GM12878 (cell line): Measurements from ENCODE around the gene JRKL. TPM values are rescaled to one million over a fixed set of nuclear protein-coding genes. Genes with fewer than 3 reads are reported as not detected.

ENCODE experiments used
- ATAC-seq: fragments of 200-7000 bp; cut with Tn5 transposase; 3 replicates; pipeline ENCODE4 v1.9.1; 2020; ENCODE audit warnings: mild to moderate bottlenecking, moderate library complexity
- BruUV-seq: library from RNA; stranded (reverse); fragments of 400-500 nt; replicated peaks from 2 replicates; lab custom pipeline; 2021; lab: Mats Ljungman, UMichigan
- CTCF ChIA-PET: fragments of 300-600 bp; sonication (Branson Sonifier 250); formaldehyde crosslinking; extraction: SDS; loops from one replicate; lab custom pipeline; 2021; ENCODE audit warnings: inconsistent platforms; lab: Yijun Ruan, JAX
- POLR2A ChIA-PET: fragments of 350-600 bp; formaldehyde crosslinking; extraction: SDS; loops from one replicate; lab custom pipeline; 2021; ENCODE audit warnings: inconsistent platforms; lab: Charles Lee
- RAD21 ChIA-PET: fragments of 300-600 bp; sonication (Branson Sonifier 250); formaldehyde crosslinking; loops from one replicate; lab custom pipeline; 2023; ENCODE audit warnings: antibody characterized with exemption; ENCODE audit not compliant: unreplicated experiment; lab: Charles Lee
- SMC1A ChIA-PET: fragments of 300-600 bp; sonication (Branson Sonifier 250); formaldehyde crosslinking; loops from one replicate; lab custom pipeline; 2023; ENCODE audit not compliant: unreplicated experiment, uncharacterized antibody; lab: Charles Lee
- DNase-seq: peaks from one replicate; pipeline ENCODE4 v3.0.0-alpha.2; 2011; ENCODE audit warnings: low read depth, low spot score
- FAIRE-seq: peaks from 3 replicates; lab custom pipeline; 2011; peaks lifted over from hg19 to GRCh38; lab: Jason Lieb, UNC
- H2AFZ ChIP-seq: 2 replicates; pipeline ENCODE4 v1.6.0; 2011; ENCODE audit warnings: low read depth, low read length, control low read depth; ENCODE audit not compliant: control insufficient read depth
- H3K27ac ChIP-seq: 2 replicates; pipeline ENCODE4 v1.5.1; 2011; ENCODE audit warnings: control low read depth; ENCODE audit not compliant: control insufficient read depth, insufficient read depth
- H3K27me3 ChIP-seq, 2 experiments: replicated peaks in 1 of 2; 2 replicates each; pipeline versions ENCODE4 v1.6.0 to v1.6.1; 2011; ENCODE audit warnings: low read length in 1 of 2; ENCODE audit not compliant: control insufficient read depth in 2 of 2, insufficient read depth in 2 of 2
- H3K36me3 ChIP-seq, 2 experiments: 2 replicates each; pipeline ENCODE4 v1.5.1; 2011; ENCODE audit warnings: low read length in 1 of 2; ENCODE audit not compliant: control insufficient read depth in 2 of 2, insufficient read depth in 2 of 2
- H3K4me1 ChIP-seq: 2 replicates; pipeline ENCODE4 v1.6.1; 2011; ENCODE audit warnings: mild to moderate bottlenecking, low read length, moderate library complexity, mixed read lengths; ENCODE audit not compliant: control insufficient read depth, insufficient read depth
- H3K4me2 ChIP-seq: 2 replicates; pipeline ENCODE4 v1.6.0; 2011; ENCODE audit warnings: control low read depth; ENCODE audit not compliant: control insufficient read depth, insufficient read depth
- H3K4me3 ChIP-seq: fragments of 200-600 bp; sonication (generic); 2 replicates; pipeline ENCODE4 v1.5.1; 2016
- H3K79me2 ChIP-seq: 2 replicates; pipeline ENCODE4 v1.6.0; 2011; ENCODE audit warnings: low read length; ENCODE audit not compliant: control insufficient read depth, insufficient read depth
- H3K9ac ChIP-seq: 2 replicates; pipeline ENCODE4 v1.8.0; 2011; ENCODE audit warnings: low read length, control low read depth, mixed read lengths; ENCODE audit not compliant: control insufficient read depth, insufficient read depth
- H3K9me3 ChIP-seq: replicated peaks from 3 replicates; pipeline ENCODE4 v1.5.1; 2011; ENCODE audit warnings: mild to moderate bottlenecking, low read length; ENCODE audit not compliant: control insufficient read depth, insufficient read depth
- H4K20me1 ChIP-seq: 2 replicates; pipeline ENCODE4 v1.6.0; 2011; ENCODE audit not compliant: control insufficient read depth, insufficient read depth
- ATF3 ChIP-seq: IDR thresholded peaks from 2 replicates; pipeline ENCODE4 v1.6.1; 2011; ENCODE audit warnings: low read depth, mild to moderate bottlenecking, low read length, moderate library complexity, borderline replicate concordance; ENCODE audit errors: extremely low read depth
- CHD1 ChIP-seq: IDR thresholded peaks from 2 replicates; pipeline ENCODE4 v1.6.1; 2012; ENCODE audit warnings: low read depth, low read length, improper control_type of control experiment
- DPF2 ChIP-seq: fragments of 450-650 bp; IDR thresholded peaks from 2 replicates; pipeline ENCODE4 v1.6.1; 2017; ENCODE audit warnings: mild to moderate bottlenecking
- MEF2B ChIP-seq: fragments of 450-650 bp; IDR thresholded peaks from 2 replicates; pipeline ENCODE4 v1.6.1; 2018; ENCODE audit warnings: mild to moderate bottlenecking, moderate library complexity; ENCODE audit not compliant: partially characterized antibody, poor library complexity, severe bottlenecking
- NFXL1 ChIP-seq: fragments of 450-650 bp; IDR thresholded peaks from 2 replicates; pipeline ENCODE4 v1.6.1; 2017; ENCODE audit warnings: antibody characterized with exemption, mild to moderate bottlenecking, borderline replicate concordance
- NR2C1 ChIP-seq: fragments of 450-650 bp; IDR thresholded peaks from 2 replicates; pipeline ENCODE4 v1.6.1; 2017; ENCODE audit warnings: antibody characterized with exemption, mild to moderate bottlenecking, moderate library complexity
- PAX5 ChIP-seq: IDR thresholded peaks from 2 replicates; pipeline ENCODE4 v1.6.1; 2011; ENCODE audit warnings: low read depth, low read length, borderline replicate concordance
- POLR2AphosphoS5 ChIP-seq: IDR thresholded peaks from 2 replicates; pipeline ENCODE4 v1.6.1; 2011; ENCODE audit warnings: mild to moderate bottlenecking, low read length, inconsistent platforms
- SMAD1 ChIP-seq: fragments of 450-650 bp; IDR thresholded peaks from 2 replicates; pipeline ENCODE4 v1.6.1; 2018; ENCODE audit warnings: mild to moderate bottlenecking, low read depth; ENCODE audit not compliant: partially characterized antibody
- SP1 ChIP-seq: IDR thresholded peaks from one replicate; pipeline ENCODE4 v1.6.1; 2011; ENCODE audit warnings: low read depth, low read length
- ZBED1 ChIP-seq: IDR thresholded peaks from 2 replicates; pipeline ENCODE4 v1.6.1; 2016; ENCODE audit warnings: borderline replicate concordance
- WGBS: methylation state at CpG from one replicate; pipeline ENCODE4 v1.1.6; 2016; ENCODE audit warnings: low lambda C conversion rate; ENCODE audit not compliant: insufficient replicate concordance, insufficient coverage; ENCODE audit errors: missing lambda C conversion rate; 5-methylcytosine and 5-hydroxymethylcytosine counted together
- in situ Hi-C: fragments of 300-500 bp; cut with MboI; formaldehyde crosslinking; loops from 9 replicates; pipeline ENCODE4 v1.14.3; 2018; ENCODE audit warnings: mixed read lengths
- intact Hi-C: fragments of 100-400 bp; cut with micrococcal nuclease; formaldehyde crosslinking; loops from one replicate; pipeline ENCODE4 v1.14.2; 2022; ENCODE audit not compliant: unreplicated experiment
- polyA plus RNA-seq, 11 experiments: library from polyadenylated mRNA; depleted of rRNA in 4 of 11; unstranded in 6 of 11; stranded (reverse) in 5 of 11; fragments of >200 nt; fragmentation: Nextera tagmentation in 4 of 11; fragmentation: Illumina TruSeq in 1 of 11; extraction: Ambion mirVana in 4 of 11; extraction: Trizol in 1 of 11; gene quantifications; 1 replicate in 1 of 11; 2 replicates in 10 of 11; pipeline versions ENCODE4 v1.2.1 to v1.2.3, GENCODE V29; 2011 to 2016; ENCODE audit warnings: inconsistent platforms in 2 of 11, missing spikeins in 2 of 11, low read depth in 1 of 11
- total RNA-seq, 4 experiments: library from RNA; depleted of rRNA in 3 of 4; stranded (reverse); fragments of >200 nt in 3 of 4; fragmentation: Illumina TruSeq in 1 of 4; extraction: Trizol in 1 of 4; gene quantifications; 2 replicates each; pipeline versions ENCODE4 v1.2.1 to v1.2.3, GENCODE V29; 2013 to 2021

Gene JRKL
- total and polyA plus RNA-seq, 10 of the 15 experiments (the other 5 are each of a cell fraction or from before 2014, with no cell fraction given), result 3.8 to 12.4 (median 8.5) TPM

- Histone ChIP-seq H2AFZ (no peak overlapping the region), H3K27ac (no peak overlapping the region; the same call in 1 of the 2 replicates), H3K79me2 (no peaks in the 10 kb centered on the region), H3K4me2 (no peak overlapping the region), H3K36me3 (peaks cover 2 to 12% of the 10 kb centered on the region in 2 experiments; a peak in 3 of 4 replicates), H3K27me3 (no peaks in the 10 kb centered on the region), H3K9ac (no peak overlapping the region), H4K20me1 (no peaks in the 10 kb centered on the region), H3K4me3 (no peak overlapping the region), H3K9me3 (no peaks in the 10 kb centered on the region), H3K4me1 (no peaks in the 10 kb centered on the region)
- in situ Hi-C loops, result no loop called here
- DNase-seq (no peak), ATAC-seq (no peak), FAIRE-seq (no peak)
- 98% methylated on average over 3 of the region's 3 CpGs for WGBS
- RAD21 ChIA-PET, result interaction anchor here (2.7 kb wide), 1 partner anchor 31 kb away, joined by 6 read pairs; the partner anchor contains the start of genes CCDC82 and JRKL
- no peak for TF ChIP-seq ATF3
- no peak for TF ChIP-seq CHD1
- no peak for TF ChIP-seq MEF2B
- TF ChIP-seq NFXL1, result no peak
- no peak for TF ChIP-seq PAX5
- TF ChIP-seq SP1, result no peak
- TF ChIP-seq POLR2AphosphoS5, result no peak
- no peak for TF ChIP-seq DPF2
- TF ChIP-seq NR2C1, result no peak
- TF ChIP-seq SMAD1, result no peak
- TF ChIP-seq ZBED1, result no peak
- intact Hi-C loops, result no loop called here
- POLR2A ChIA-PET, result no interaction called here
- CTCF ChIA-PET, result interaction anchor here (1.5 kb wide), 1 partner anchor 107 kb away, joined by 3 read pairs; no protein-coding TSS in a partner anchor
- no TSS peak for BruUV-seq
- SMC1A ChIA-PET, result interaction anchor here (1.6 kb wide), 1 partner anchor 15 kb away, joined by 5 read pairs; the partner anchor contains the start of gene MAML2
These were observed 31.5 kb upstream of the JRKL start for GRCh38 chr11:96358321-96358720.
